Thyroid gland (tissue), 4 donors: ENCODE measurements around the gene ABCD3. TPM values are rescaled to one million over a fixed set of nuclear protein-coding genes. Genes with fewer than 3 reads are reported as not detected.

Source experiments
- DNase-seq, 2 donors: peaks; one replicate each; pipeline ENCODE4 v3.0.0-alpha.2; 2019
- H3K27ac ChIP-seq, 3 donors: fragments of 200-600 bp; sonication (generic); 1 replicate in 2 of 3; 2 replicates in 1 of 3; pipeline ENCODE4 v1.5.1; 2016 to 2019; ENCODE audit warnings: mild to moderate bottlenecking in 1 of 3, moderate library complexity in 1 of 3
- H3K27me3 ChIP-seq: fragments of 200-600 bp; sonication (generic); one replicate; pipeline ENCODE4 v1.5.1; 2019
- H3K36me3 ChIP-seq, 2 donors: fragments of 200-600 bp; sonication (generic); one replicate each; pipeline ENCODE4 v1.5.1; 2016 to 2019
- H3K4me1 ChIP-seq, 2 donors: fragments of 200-600 bp; sonication (generic); one replicate each; pipeline ENCODE4 v1.5.1; 2017 to 2019
- H3K4me3 ChIP-seq, 3 donors: fragments of 200-600 bp; sonication (generic); replicated peaks in 1 of 3; 1 replicate in 2 of 3; 2 replicates in 1 of 3; pipeline ENCODE4 v1.5.1; 2016; ENCODE audit warnings: mild to moderate bottlenecking in 1 of 3
- H3K9me3 ChIP-seq: fragments of 200-600 bp; sonication (generic); one replicate; pipeline ENCODE4 v1.5.1; 2017
- POLR2A ChIP-seq, 2 donors: fragments of 450-650 bp; IDR thresholded peaks; one replicate each; pipeline ENCODE4 v1.6.1; 2017; ENCODE audit warnings: antibody characterized with exemption in 2 of 2, mild to moderate bottlenecking in 2 of 2, moderate library complexity in 1 of 2
- WGBS, 2 donors: methylation state at CpG; one replicate each; pipeline ENCODE4 v1.1.5; 2017; 5-methylcytosine and 5-hydroxymethylcytosine counted together
- intact Hi-C: fragments of 100-400 bp; cut with DNase I; formaldehyde crosslinking; loops from one replicate; pipeline ENCODE4 v1.15.1; 2023
- total RNA-seq, 4 donors: library from RNA; depleted of rRNA; stranded (reverse); fragments of >200 nt; gene quantifications; one replicate each; pipeline ENCODE4 v1.2.3, GENCODE V29; 2016
- TF ChIP-seq, protein P1 (sequence below), 6 experiments: fragments of 200-600 bp in 3 of 6; fragments of 450-650 bp in 3 of 6; sonication (generic) in 3 of 6; IDR thresholded peaks; one replicate each; pipeline ENCODE4 v1.5.1; 2016 to 2019; ENCODE audit warnings: antibody characterized with exemption in 6 of 6, mild to moderate bottlenecking in 2 of 6, inconsistent platforms in 1 of 6, moderate library complexity in 1 of 6

ABCD3 gene
- total RNA-seq, 4 donors from 2014 or later: 45.3 to 52.1 (median 49.2) TPM

- no peak for DNase-seq
- H3K4me3 ChIP-seq: no peak overlapping the region
- no peaks in the 10 kb centered on the region for H3K4me1 ChIP-seq
- H3K36me3 ChIP-seq: no peaks in the 10 kb centered on the region
- H3K9me3 ChIP-seq: no peaks in the 10 kb centered on the region
- TF ChIP-seq POLR2A (IDR thresholded peaks at IDR 0.05): no peak
- TF ChIP-seq, protein P1, sequence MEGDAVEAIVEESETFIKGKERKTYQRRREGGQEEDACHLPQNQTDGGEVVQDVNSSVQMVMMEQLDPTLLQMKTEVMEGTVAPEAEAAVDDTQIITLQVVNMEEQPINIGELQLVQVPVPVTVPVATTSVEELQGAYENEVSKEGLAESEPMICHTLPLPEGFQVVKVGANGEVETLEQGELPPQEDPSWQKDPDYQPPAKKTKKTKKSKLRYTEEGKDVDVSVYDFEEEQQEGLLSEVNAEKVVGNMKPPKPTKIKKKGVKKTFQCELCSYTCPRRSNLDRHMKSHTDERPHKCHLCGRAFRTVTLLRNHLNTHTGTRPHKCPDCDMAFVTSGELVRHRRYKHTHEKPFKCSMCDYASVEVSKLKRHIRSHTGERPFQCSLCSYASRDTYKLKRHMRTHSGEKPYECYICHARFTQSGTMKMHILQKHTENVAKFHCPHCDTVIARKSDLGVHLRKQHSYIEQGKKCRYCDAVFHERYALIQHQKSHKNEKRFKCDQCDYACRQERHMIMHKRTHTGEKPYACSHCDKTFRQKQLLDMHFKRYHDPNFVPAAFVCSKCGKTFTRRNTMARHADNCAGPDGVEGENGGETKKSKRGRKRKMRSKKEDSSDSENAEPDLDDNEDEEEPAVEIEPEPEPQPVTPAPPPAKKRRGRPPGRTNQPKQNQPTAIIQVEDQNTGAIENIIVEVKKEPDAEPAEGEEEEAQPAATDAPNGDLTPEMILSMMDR (IDR thresholded peaks at IDR 0.05): no peak
- intact Hi-C loops: no loop called here
- 93 to 96% methylated on average over 4 of the region's 4 CpGs for WGBS, 2 donors
- no peak overlapping the region for H3K27ac ChIP-seq
- no peaks in the 10 kb centered on the region for H3K27me3 ChIP-seq
Observed at GRCh38 chr1:94401206-94401605, 17.0 kb upstream of the ABCD3 start.

DNA sequence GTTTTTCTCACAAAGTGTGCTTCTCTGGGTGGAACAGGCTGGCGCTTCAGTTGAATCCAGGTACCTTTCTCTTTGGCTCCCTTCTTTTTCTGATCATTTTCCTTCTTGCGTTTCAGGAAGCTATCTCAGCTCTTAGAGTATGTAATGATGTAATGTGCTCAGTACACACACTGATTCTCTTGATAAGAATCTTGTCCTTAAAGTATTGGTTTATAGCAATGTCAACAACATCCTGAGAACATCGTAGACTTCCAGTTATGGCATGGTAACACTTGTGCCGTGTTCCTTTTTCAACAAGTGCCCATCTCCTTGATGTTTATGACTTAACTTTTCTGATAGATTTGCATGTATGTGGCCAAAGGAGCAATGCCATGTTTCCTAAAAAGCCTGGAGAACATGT is 11.7 kb upstream of the ABCD3 start:
- Histone ChIP-seq H3K36me3 (no peaks in the 10 kb centered on the region), H3K27me3 (no peaks in the 10 kb centered on the region), H3K4me1 (no peaks in the 10 kb centered on the region), H3K4me3 (no peak overlapping the region), H3K9me3 (no peaks in the 10 kb centered on the region), H3K27ac (no peak overlapping the region)
- 68 to 76% methylated on average over 4 of the region's 4 CpGs for WGBS, 2 donors
- intact Hi-C loops: no loop called here
- DNase-seq: no peak
- TF ChIP-seq, protein P1 (IDR thresholded peaks at IDR 0.05): no peak
- TF ChIP-seq POLR2A (IDR thresholded peaks at IDR 0.05): no peak

DNA sequence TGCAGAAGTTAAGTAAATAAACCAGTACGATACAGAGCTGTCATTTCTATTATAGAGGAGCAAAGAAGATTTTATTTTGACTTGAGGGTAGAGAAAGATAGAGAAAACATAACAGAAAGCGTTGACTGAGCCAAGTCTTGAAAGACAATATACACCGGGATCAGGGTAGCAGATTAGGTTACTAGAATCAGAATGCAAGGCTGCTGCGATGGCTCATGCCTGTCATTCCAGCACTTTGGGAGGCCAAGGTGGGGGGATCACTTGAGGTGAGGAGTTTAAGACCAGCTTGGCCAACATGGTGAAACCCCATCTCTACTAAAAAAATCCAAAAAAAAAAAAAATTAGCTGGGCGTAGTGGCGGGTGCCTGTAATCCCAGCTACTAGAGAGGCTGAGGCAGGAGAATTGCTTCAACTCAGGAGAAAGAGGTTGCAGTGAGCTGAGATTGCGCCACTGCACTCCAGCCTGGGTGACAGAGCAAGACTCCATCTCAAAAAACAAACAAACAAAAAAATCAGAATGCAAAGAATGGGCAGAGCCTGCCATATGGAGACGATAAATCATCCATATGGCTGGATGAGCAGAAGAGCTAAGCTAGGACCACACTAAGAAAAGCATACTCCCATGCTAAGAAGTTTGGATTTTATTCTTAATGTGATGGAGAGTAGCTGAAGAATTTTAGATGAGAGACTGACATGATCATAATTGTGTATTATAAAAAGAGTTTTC is 9.9 kb upstream of the ABCD3 start:
- no peaks in the 10 kb centered on the region for H3K27me3 ChIP-seq
- no peaks in the 10 kb centered on the region for H3K4me1 ChIP-seq
- TF ChIP-seq, protein P1 (IDR thresholded peaks at IDR 0.05): no peak
- TF ChIP-seq POLR2A (IDR thresholded peaks at IDR 0.05): no peak
- H3K9me3 ChIP-seq: no peaks in the 10 kb centered on the region
- 82 to 85% methylated on average over 8 of the region's 8 CpGs for whole genome bisulfite sequencing, 2 donors
- H3K36me3 ChIP-seq: no peaks in the 10 kb centered on the region
- intact Hi-C loops: no loop called here
- no peak for DNase-seq
- no peak overlapping the region for H3K27ac ChIP-seq
- no peak overlapping the region for H3K4me3 ChIP-seq

GRCh38 chr1:94411237-94411636 is 7.0 kb upstream of the ABCD3 start:
- H3K36me3 ChIP-seq: no peaks in the 10 kb centered on the region
- H3K9me3 ChIP-seq: no peaks in the 10 kb centered on the region
- H3K4me1 ChIP-seq: no peaks in the 10 kb centered on the region
- H3K27ac ChIP-seq: no peak overlapping the region
- intact Hi-C loops: no loop called here
- no peaks in the 10 kb centered on the region for H3K27me3 ChIP-seq
- H3K4me3 ChIP-seq: no peak overlapping the region
- TF ChIP-seq, protein P1 (IDR thresholded peaks at IDR 0.05): no peak
- no peak for TF ChIP-seq POLR2A (IDR thresholded peaks at IDR 0.05)
- WGBS, 2 donors: 64 to 66% methylated on average over 1 of the region's 1 CpG
- no peak for DNase-seq

GRCh38 chr1:94413311-94413710 is 4.9 kb upstream of the ABCD3 start:
- DNase-seq: no peak
- Histone ChIP-seq H3K9me3 (no peaks in the 10 kb centered on the region), H3K36me3 (no peaks in the 10 kb centered on the region), H3K27me3 (no peaks in the 10 kb centered on the region), H3K4me3 (no peak overlapping the region), H3K4me1 (peaks cover 5 to 7% of the 10 kb centered on the region in 2 donors), H3K27ac (no peak overlapping the region)
- intact Hi-C loops: no loop called here
- TF ChIP-seq POLR2A (IDR thresholded peaks at IDR 0.05): no peak
- TF ChIP-seq, protein P1 (IDR thresholded peaks at IDR 0.05): no peak
- WGBS, 2 donors: 76 to 83% methylated on average over 2 of the region's 2 CpGs
